Prostate gland (tissue), 2 donors: ENCODE measurements around the gene ZFX.

Source experiments
- CTCF ChIP-seq, 4 experiments: fragments of 200-600 bp in 2 of 4; fragments of 450-650 bp in 2 of 4; sonication (generic) in 2 of 4; IDR thresholded peaks; 1 replicate in 3 of 4; 2 replicates in 1 of 4; pipeline ENCODE4 v1.5.1; 2016 to 2019; ENCODE audit warnings: antibody characterized with exemption in 4 of 4, mild to moderate bottlenecking in 2 of 4, moderate library complexity in 2 of 4
- POLR2A ChIP-seq: fragments of 450-650 bp; IDR thresholded peaks from one replicate; pipeline ENCODE4 v1.6.1; 2016; ENCODE audit warnings: antibody characterized with exemption, mild to moderate bottlenecking

- TF ChIP-seq POLR2A = no peak
- no peak for TF ChIP-seq CTCF (IDR thresholded peaks at IDR 0.05)
Observed at GRCh38 chrX:24175276-24175675, 25.7 kb downstream of the ZFX start.
